Measurements from ENCODE around the gene CASP7.

GRCh38 chr10:113683300-113683699 is 3.6 kb downstream of the CASP7 start:
- TF ChIP-seq BHLHE40 (IDR thresholded peaks at IDR 0.05; ENCODE audit: borderline replicate concordance) (no peak), CTBP1 (IDR thresholded peaks at IDR 0.05; ENCODE audit: borderline replicate concordance) (no peak), ELF4 (IDR thresholded peaks at IDR 0.05) (no peak), TARDBP (IDR thresholded peaks at IDR 0.05) (no peak), FOXA1 (IDR thresholded peaks at IDR 0.05) (no peak), L3MBTL2 (conservative IDR thresholded peaks at IDR 0.05) (no peak), ZNF384 (IDR thresholded peaks at IDR 0.05) (no peak), FOXK2 (IDR thresholded peaks at IDR 0.05) (no peak), LEF1 (IDR thresholded peaks at IDR 0.05; ENCODE audit: borderline replicate concordance) (no peak), SUZ12 (IDR thresholded peaks at IDR 0.05) (no peak), ARNT (IDR thresholded peaks at IDR 0.05) (no peak)
